ENCODE data around the gene SETD2. TPM values are rescaled to one million over a fixed set of nuclear protein-coding genes. Genes with fewer than 3 reads are reported as not detected.

The SETD2 gene
- total RNA-seq = 91.4 and 98.9 TPM in 2 replicates
- 61.8 TPM for total RNA-seq (2013)
- 22.6 and 32.9 TPM in 2 replicates for polyA plus RNA-seq
- polyA minus RNA-seq = 28.7 and 49.6 TPM in 2 replicates

GRCh38 chr3:47164007-47164881 lies at the start of gene SETD2:
TSS of gene SETD2 (minus strand) at chr3:47164113. CDS start at chr3:47163924, 189 bp downstream.
- Histone ChIP-seq H3K4me1 (ENCODE audit: control insufficient read depth in 2 of 2, insufficient read depth in 2 of 2, low read length in 2 of 2) (peaks cover 33 to 44% of the 10 kb centered on the region in 2 donors), H4K20me1 (ENCODE audit: control insufficient read depth, insufficient read depth, low read length, poor library complexity, severe bottlenecking) (peaks cover 25% of the 10 kb centered on the region), H3K27me3 (replicated peaks in 1 of 4; ENCODE audit: control extremely low read depth in 1 of 4, control insufficient read depth in 3 of 4, insufficient read depth in 4 of 4, low read length in 3 of 4) (no peaks in the 10 kb centered on the region), H3K4me3 (ENCODE audit: control extremely low read depth in 1 of 5, extremely low read depth in 1 of 5, insufficient read depth in 1 of 5, low read depth in 2 of 5, low read length in 4 of 5) (peak within 1 kb of the TSS; percentile 77 to 94 (median 90)), H2AFZ (ENCODE audit: insufficient read depth, low read depth, low read length, poor library complexity, severe bottlenecking) (peak within 1 kb of the TSS; percentile 93), H3K79me2 (ENCODE audit: control insufficient read depth, insufficient read depth, low read length) (peaks cover 85% of the 10 kb centered on the region), H3K36me3 (replicated peaks in 1 of 2; ENCODE audit: control extremely low read depth in 1 of 2, control insufficient read depth in 1 of 2, extremely low read depth in 1 of 2, insufficient read depth in 2 of 2, low read length in 1 of 2) (no peaks in the 10 kb centered on the region), H3K4me2 (replicated peaks; ENCODE audit: low read depth, low read length, poor library complexity, severe bottlenecking) (peak within 1 kb of the TSS; percentile 88), H3K9me3 (ENCODE audit: control extremely low read depth in 1 of 3, control insufficient read depth in 2 of 3, insufficient read depth in 1 of 3, low read length in 2 of 3) (no peaks in the 10 kb centered on the region), H3K27ac (ENCODE audit: low read length in 2 of 2) (peak within 1 kb of the TSS; percentile 72 to 93), H3K9ac (ENCODE audit: low read length) (peak within 1 kb of the TSS; percentile 88)
- ChIA-PET CTCF (interaction anchor here (0.6 to 3.3 kb wide), 21 partner anchors 11 to 234 kb away, joined by 3 to 27 read pairs (median 4); partner anchors contain the start of gene PTPN23), POLR2A (interaction anchor here (0.6 to 2.4 kb wide), 9 partner anchors 8 to 216 kb away, joined by 3 to 7 read pairs (median 6); partner anchors contain the start of genes CCDC12, KIF9, KLHL18 and PTPN23)
- no peaks in the 10 kb centered on the region for H3K27me3 Mint-ChIP-seq
- no peaks in the 10 kb centered on the region for H3K9me3 Mint-ChIP-seq (ENCODE audit: insufficient read depth)
- H3K4me1 Mint-ChIP-seq = peaks cover 43% of the 10 kb centered on the region
- TF ChIP-seq EZH2 (IDR thresholded peaks at IDR 0.05; ENCODE audit: borderline replicate concordance, insufficient read depth, low read depth, low read length, poor library complexity, severe bottlenecking) (no peak), CTCF (IDR thresholded peaks at IDR 0.05) (peak; percentile 51)
- ATAC-seq (ENCODE audit: low read depth) (peak; percentile 85), DNase-seq (peak; percentile 92)
- peak within 1 kb of the TSS; percentile 96 for H3K4me3 Mint-ChIP-seq
- intact Hi-C loops (cut with micrococcal nuclease) = loop anchor here (1.0 to 10.0 kb wide), 8 partner anchors 52 to 237 kb away; partner anchors contain the start of genes CCDC12, KIF9, KLHL18 and NBEAL2
- WGBS (ENCODE audit: insufficient coverage) = under 1% methylated on average over 73 of the region's 95 CpGs
- H3K27ac Mint-ChIP-seq = peak within 1 kb of the TSS; percentile 97

All from B cell (primary cell).